ENCODE data around the gene KRR1.

The KRR1 gene

DNA sequence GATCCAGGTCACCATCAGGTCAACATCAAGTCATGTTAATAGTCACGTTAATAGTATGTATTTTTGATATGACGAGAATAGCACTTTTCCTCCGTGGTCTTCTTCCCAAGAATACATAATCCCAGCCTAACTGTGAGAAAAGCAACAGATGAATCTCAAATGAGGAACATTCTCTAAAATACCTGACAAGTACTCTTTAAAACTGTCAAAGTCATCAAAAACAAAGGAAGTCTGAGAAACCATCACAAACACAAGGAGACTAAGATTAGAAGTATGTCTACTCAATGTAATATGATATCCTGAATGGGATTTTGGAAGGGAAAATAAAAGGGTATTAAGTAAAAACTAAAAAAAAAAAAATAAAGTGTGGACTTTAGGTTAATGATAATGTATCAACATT lies 67.7 kb downstream of the KRR1 start:
- TF ChIP-seq, protein P1, sequence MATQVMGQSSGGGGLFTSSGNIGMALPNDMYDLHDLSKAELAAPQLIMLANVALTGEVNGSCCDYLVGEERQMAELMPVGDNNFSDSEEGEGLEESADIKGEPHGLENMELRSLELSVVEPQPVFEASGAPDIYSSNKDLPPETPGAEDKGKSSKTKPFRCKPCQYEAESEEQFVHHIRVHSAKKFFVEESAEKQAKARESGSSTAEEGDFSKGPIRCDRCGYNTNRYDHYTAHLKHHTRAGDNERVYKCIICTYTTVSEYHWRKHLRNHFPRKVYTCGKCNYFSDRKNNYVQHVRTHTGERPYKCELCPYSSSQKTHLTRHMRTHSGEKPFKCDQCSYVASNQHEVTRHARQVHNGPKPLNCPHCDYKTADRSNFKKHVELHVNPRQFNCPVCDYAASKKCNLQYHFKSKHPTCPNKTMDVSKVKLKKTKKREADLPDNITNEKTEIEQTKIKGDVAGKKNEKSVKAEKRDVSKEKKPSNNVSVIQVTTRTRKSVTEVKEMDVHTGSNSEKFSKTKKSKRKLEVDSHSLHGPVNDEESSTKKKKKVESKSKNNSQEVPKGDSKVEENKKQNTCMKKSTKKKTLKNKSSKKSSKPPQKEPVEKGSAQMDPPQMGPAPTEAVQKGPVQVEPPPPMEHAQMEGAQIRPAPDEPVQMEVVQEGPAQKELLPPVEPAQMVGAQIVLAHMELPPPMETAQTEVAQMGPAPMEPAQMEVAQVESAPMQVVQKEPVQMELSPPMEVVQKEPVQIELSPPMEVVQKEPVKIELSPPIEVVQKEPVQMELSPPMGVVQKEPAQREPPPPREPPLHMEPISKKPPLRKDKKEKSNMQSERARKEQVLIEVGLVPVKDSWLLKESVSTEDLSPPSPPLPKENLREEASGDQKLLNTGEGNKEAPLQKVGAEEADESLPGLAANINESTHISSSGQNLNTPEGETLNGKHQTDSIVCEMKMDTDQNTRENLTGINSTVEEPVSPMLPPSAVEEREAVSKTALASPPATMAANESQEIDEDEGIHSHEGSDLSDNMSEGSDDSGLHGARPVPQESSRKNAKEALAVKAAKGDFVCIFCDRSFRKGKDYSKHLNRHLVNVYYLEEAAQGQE (IDR thresholded peaks at IDR 0.05; ENCODE audit: low read depth), result no peak
- TF ChIP-seq YY1 (IDR thresholded peaks at IDR 0.05; ENCODE audit: low read depth) (no peak), TEAD4 (IDR thresholded peaks at IDR 0.05) (no peak), CEBPB (IDR thresholded peaks at IDR 0.05) (no peak), EP300 (IDR thresholded peaks at IDR 0.05; ENCODE audit: borderline replicate concordance) (no peak), TCF12 (IDR thresholded peaks at IDR 0.05; ENCODE audit: low read depth) (no peak), EGR1 (IDR thresholded peaks at IDR 0.05) (no peak), NFIC (IDR thresholded peaks at IDR 0.05) (no peak), RAD21 (IDR thresholded peaks at IDR 0.05; ENCODE audit: low read depth) (no peak), FOXM1 (IDR thresholded peaks at IDR 0.05; ENCODE audit: borderline replicate concordance, low read depth) (no peak), ZBTB7A (IDR thresholded peaks at IDR 0.05; ENCODE audit: low read depth) (no peak), CREB1 (IDR thresholded peaks at IDR 0.05; ENCODE audit: low read depth) (no peak), TAF1 (IDR thresholded peaks at IDR 0.05; ENCODE audit: low read depth) (no peak)
- TF ChIP-seq, protein P2, sequence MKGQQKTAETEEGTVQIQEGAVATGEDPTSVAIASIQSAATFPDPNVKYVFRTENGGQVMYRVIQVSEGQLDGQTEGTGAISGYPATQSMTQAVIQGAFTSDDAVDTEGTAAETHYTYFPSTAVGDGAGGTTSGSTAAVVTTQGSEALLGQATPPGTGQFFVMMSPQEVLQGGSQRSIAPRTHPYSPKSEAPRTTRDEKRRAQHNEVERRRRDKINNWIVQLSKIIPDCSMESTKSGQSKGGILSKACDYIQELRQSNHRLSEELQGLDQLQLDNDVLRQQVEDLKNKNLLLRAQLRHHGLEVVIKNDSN (IDR thresholded peaks at IDR 0.05), result no peak
- TF ChIP-seq, protein P3, sequence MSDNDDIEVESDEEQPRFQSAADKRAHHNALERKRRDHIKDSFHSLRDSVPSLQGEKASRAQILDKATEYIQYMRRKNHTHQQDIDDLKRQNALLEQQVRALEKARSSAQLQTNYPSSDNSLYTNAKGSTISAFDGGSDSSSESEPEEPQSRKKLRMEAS (IDR thresholded peaks at IDR 0.05), result no peak

Measured in Ishikawa (cell line).